Memory B cell (primary cell): Measurements from ENCODE around the gene MRPL43.
A peak's percentile ranks its signal among the peaks of the same experiment; 100 is the strongest.

Experiments used
- ATAC-seq: fragments of 150-1000 bp; cut with Tn5 transposase; 2 replicates; pipeline ENCODE4 v1.10.0; 2021; ENCODE audit warnings: low read depth, mild to moderate bottlenecking, moderate library complexity
- DNase-seq, 2 donors: peaks; one replicate each; pipeline ENCODE4 v3.0.0; 2022; ENCODE audit warnings: low spot score in 2 of 2
- H3K27ac Mint-ChIP-seq: one replicate; pipeline ENCODE4 v1.8.0; 2022; ENCODE audit warnings: mild to moderate bottlenecking, moderate library complexity, mixed read lengths
- H3K27me3 Mint-ChIP-seq: one replicate; pipeline ENCODE4 v1.8.0; 2022; ENCODE audit warnings: mixed read lengths
- H3K36me3 Mint-ChIP-seq: one replicate; pipeline ENCODE4 v1.8.0; 2022; ENCODE audit warnings: mild to moderate bottlenecking, mixed read lengths
- H3K4me1 Mint-ChIP-seq: one replicate; pipeline ENCODE4 v1.8.0; 2022; ENCODE audit warnings: mixed read lengths
- H3K4me3 Mint-ChIP-seq: one replicate; pipeline ENCODE4 v1.8.0; 2022; ENCODE audit warnings: mild to moderate bottlenecking, moderate library complexity, mixed read lengths
- H3K9me3 Mint-ChIP-seq: one replicate; pipeline ENCODE4 v1.8.0; 2022; ENCODE audit warnings: mixed read lengths

Gene MRPL43

DNA sequence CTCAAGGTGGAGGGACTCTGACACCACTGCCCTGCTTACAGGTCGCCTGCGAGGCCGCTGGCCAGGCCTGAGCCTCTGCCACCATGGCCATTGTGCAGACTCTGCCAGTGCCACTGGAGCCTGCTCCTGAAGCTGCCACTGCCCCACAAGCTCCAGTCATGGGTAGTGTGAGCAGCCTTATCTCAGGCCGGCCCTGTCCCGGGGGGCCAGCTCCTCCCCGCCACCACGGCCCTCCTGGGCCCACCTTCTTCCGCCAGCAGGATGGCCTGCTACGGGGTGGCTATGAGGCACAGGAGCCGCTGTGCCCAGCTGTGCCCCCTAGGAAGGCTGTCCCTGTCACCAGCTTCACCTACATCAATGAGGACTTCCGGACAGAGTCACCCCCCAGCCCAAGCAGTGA is 15.2 kb upstream of the MRPL43 start:
- Mint-ChIP-seq H3K27me3 (no peaks in the 10 kb centered on the region), H3K4me3 (no peak overlapping the region), H3K4me1 (peaks cover 14% of the 10 kb centered on the region), H3K36me3 (peaks cover 4% of the 10 kb centered on the region), H3K9me3 (no peaks in the 10 kb centered on the region), H3K27ac (no peak overlapping the region)
- DNase-seq, result no peak
- ATAC-seq, result no peak

DNA sequence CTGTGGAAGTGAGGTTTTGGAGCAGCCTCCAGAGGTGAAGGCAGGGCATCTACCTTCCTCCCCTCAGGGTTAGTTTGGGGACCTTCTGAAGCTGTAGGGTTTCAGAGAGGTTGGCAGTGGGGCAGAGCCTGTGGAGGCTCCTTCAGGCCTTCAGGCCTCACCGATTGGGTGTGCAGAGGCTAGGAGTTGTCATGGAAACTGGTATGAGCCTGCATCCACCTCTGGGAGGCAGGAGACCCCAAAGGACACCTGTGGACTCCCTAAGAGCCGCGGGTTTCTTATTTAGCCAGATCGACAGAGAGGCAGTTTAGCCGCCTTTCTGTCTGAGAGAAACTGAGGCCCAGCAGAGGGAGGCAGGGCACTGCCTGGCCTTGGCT is 14.3 kb upstream of the MRPL43 start:
- H3K4me1 Mint-ChIP-seq, result peaks cover 14% of the 10 kb centered on the region
- H3K36me3 Mint-ChIP-seq, result peaks cover 4% of the 10 kb centered on the region
- no peaks in the 10 kb centered on the region for H3K27me3 Mint-ChIP-seq
- no peaks in the 10 kb centered on the region for H3K9me3 Mint-ChIP-seq
- DNase-seq (no peak), ATAC-seq (no peak)
- H3K4me3 Mint-ChIP-seq, result no peak overlapping the region
- no peak overlapping the region for H3K27ac Mint-ChIP-seq

GRCh38 chr10:101000915-101001658 is 13.8 kb upstream of the MRPL43 start:
- H3K4me3 Mint-ChIP-seq, result peak overlapping the region; percentile 75
- peak overlapping the region; percentile 14 for H3K27ac Mint-ChIP-seq
- H3K9me3 Mint-ChIP-seq, result no peaks in the 10 kb centered on the region
- ATAC-seq (no peak), DNase-seq (no peak)
- H3K4me1 Mint-ChIP-seq, result peaks cover 19% of the 10 kb centered on the region
- H3K27me3 Mint-ChIP-seq, result no peaks in the 10 kb centered on the region
- H3K36me3 Mint-ChIP-seq, result peaks cover 4% of the 10 kb centered on the region

DNA sequence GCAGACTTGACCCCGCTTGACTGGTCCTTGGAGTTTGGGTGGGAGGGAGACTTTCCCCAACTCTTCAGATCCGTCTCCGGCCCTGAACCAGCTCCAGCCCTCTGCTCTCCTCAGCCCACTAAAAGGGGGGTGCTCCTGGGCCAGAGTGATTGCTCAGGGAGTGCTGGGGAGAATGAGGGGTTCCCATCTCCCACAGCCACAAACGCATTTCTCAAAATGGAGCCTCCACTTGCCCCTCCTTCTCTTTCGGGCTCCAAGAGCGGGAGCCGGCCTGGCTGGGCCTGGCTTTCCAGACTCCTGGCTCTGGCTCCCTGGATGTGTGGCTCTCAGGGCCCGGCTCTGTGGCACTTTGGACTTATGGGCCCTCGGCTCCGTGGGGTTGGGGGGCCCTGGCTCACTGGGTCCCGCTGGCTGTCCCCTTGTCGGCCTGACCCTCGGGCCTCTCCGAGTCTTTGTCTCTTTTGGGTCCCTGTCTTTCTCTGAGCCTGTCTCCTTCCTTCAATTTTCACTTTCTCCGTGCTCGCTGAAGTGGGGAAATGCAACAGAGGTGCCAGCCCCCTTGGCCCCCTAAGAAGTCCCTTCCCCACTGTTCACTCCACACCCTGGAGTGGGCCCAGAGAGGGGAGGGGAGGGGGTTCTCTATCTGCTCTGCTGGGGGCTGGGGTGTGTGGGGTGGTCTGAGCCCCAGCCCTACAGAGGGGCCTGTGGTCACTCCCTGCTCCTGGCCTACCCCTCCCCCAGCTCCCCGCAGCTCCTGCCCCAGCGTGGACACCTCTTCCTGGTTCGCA is 13.0 kb upstream of the MRPL43 start:
- peak overlapping the region; percentile 14 for H3K27ac Mint-ChIP-seq

DNA sequence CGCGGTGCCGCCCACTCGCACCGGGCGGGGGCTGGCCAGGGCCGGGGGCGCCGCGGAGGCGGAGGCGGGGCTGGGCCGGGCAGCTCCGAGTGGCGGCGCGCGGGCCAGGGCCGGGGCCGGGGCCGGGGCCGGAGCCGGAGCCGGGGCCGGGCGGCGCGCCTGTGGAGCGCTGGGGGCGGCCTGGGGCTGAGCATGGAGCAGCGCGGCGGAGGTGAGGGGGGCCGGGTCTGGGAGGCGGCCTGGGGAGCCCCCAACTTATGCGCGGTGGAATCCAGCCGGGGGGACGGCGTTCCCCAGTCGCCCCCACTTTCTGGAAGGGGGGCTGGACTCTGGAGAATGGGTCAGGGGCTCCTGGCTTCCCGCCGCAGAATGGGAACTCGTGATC is 12.4 kb upstream of the MRPL43 start, which contains the start of gene LZTS2:
TSS of gene LZTS2 (plus strand) at position 67 of the 385 bp plus-strand sequence. CDS start 2,731 bp downstream, outside the sequence.
- peaks cover 5% of the 10 kb centered on the region for H3K36me3 Mint-ChIP-seq
- no peaks in the 10 kb centered on the region for H3K27me3 Mint-ChIP-seq
- H3K9me3 Mint-ChIP-seq, result no peaks in the 10 kb centered on the region
- peak within 1 kb of the TSS; percentile 87 for H3K27ac Mint-ChIP-seq
- peaks cover 20% of the 10 kb centered on the region for H3K4me1 Mint-ChIP-seq
- no peak for DNase-seq
- peak within 1 kb of the TSS; percentile 91 for H3K4me3 Mint-ChIP-seq
- no peak for ATAC-seq

More for the DNA sequence above, 13.0 kb upstream of the MRPL43 start:
- Mint-ChIP-seq H3K27me3 (no peaks in the 10 kb centered on the region), H3K9me3 (no peaks in the 10 kb centered on the region), H3K36me3 (peaks cover 4% of the 10 kb centered on the region), H3K4me3 (peak overlapping the region; percentile 75), H3K4me1 (peaks cover 19% of the 10 kb centered on the region)
- DNase-seq, result no peak
- no peak for ATAC-seq

DNA sequence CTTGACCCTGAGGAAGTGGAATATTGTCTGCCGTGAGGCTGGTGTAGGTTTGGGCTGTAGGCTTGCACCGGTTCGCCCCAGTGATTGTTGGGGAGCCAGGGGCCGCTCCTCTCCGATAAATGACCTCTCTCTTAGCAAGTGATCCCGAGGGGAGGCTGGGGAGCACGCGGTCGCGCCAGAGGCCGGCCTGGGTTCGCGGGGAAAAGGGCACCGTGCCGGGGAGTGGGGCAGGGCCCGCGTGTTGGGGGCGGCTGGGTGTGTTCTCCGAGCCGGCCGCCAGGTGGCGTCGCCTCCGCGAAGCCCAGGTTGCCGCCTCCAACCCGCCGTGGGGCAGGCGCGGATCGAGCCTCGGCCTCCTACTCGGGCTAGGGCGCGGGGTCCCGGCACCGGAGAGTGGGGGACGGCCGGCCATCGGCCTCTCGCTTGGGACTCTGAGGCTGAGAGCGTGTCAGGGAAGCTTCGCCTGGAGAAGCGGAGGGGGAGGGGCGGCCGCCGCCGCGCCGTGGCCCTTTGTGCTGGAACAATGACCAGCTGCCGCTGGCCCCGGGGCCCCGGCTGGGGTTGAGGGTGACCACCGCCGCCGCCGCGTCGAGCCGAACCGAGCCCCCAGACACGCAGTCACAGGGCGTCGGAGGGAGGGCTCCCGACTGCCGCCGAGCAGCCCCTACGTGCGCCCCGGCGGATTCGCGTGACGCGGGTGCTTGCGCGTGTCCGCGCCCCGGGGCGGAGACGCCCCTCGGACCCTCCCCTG is 11.9 kb upstream of the MRPL43 start:
- peak overlapping the region; percentile 87 for H3K27ac Mint-ChIP-seq
- peak overlapping the region; percentile 91 for H3K4me3 Mint-ChIP-seq
- peaks cover 23% of the 10 kb centered on the region for H3K4me1 Mint-ChIP-seq
- H3K27me3 Mint-ChIP-seq, result no peaks in the 10 kb centered on the region
- no peaks in the 10 kb centered on the region for H3K9me3 Mint-ChIP-seq
- DNase-seq (peak; percentile 83 to 90), ATAC-seq (peak; percentile 70)
- peaks cover 8% of the 10 kb centered on the region for H3K36me3 Mint-ChIP-seq

DNA sequence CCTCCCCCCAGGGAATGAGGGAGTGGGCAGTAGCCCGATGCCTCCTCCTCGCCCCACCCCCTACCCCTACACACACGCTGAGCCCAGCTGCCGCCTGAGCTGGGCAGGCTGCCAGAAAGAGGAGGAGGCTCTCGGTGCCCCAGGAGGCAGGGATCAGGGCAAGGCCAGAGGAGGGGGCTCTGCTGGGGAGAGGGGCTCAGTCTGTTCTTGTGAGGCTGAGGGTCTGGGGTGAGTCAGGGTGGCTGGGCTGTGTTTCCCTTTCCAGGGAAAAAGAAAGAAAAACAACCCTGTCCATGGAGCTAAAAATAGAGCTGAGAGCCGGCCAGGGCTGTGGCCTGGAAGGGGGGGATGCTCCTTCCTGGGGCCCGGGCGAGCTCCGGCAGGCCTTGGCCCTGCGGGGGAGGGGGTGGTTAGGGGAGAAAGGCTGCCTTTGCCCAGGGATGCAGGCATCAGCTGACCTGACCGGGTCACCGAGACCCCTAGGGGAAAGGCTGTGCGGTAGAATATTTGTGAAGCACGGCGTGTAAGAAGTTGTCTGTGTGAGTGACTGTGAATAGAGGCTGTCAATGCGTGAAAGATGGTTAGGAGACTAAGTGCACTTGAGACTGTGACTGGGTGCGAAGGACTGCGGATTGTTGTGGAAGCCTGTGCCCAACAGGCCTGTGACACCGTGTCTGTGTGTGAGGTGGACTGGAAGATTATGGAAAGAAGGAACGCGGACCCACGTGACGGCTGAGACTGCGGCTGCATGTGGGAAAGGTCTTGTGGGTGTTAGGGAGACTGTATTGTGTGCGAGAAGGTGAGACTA is 11.1 kb upstream of the MRPL43 start:
- Mint-ChIP-seq H3K27ac (peak overlapping the region; percentile 87), H3K9me3 (no peaks in the 10 kb centered on the region), H3K4me1 (peaks cover 23% of the 10 kb centered on the region), H3K27me3 (no peaks in the 10 kb centered on the region), H3K4me3 (peak overlapping the region; percentile 91), H3K36me3 (peaks cover 6% of the 10 kb centered on the region)
- peak; percentile 27 for ATAC-seq
- DNase-seq, result peak; percentile 45 to 69

DNA sequence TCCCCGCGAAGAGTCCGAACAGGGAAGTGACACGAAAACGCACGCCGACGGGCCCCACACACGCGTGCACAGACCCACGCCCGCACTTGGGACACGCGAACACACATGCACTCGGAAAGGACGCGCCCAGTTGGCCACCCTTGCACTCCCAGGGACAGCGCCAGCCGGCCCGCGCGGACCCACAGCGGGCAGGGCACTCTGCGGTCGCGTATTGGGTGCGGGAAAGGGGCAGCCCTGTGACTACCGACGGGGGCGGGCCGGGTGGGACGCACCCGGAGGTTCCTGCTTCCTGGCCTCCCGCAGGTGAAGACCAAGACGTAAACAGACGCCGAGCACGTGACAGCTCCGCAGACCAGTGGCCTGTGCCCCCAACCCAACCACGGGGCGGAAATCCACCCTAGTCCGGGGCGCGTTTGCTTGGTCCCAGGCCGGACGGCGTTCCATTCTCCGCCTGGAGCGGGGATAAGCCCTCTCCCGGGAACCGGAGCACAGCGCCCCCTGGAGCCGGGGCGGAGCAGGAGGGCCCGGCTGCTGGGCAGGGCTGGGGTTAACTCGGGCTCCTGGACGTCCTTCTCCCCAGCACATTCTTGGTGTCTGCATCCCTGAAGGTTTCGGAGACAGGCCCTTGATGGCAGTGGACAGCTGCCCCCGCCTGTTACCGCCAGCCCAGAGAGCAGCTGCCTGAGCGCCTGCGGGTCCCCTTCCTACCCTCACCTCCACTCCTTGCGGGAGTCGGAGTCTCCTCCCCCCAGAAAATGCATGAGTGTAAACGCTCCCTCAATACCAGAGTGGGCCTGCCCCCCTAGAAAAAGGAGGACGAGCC is 10.3 kb upstream of the MRPL43 start:
- Mint-ChIP-seq H3K27me3 (no peaks in the 10 kb centered on the region), H3K9me3 (no peaks in the 10 kb centered on the region), H3K4me1 (peaks cover 23% of the 10 kb centered on the region), H3K36me3 (peaks cover 10% of the 10 kb centered on the region), H3K27ac (peak overlapping the region; percentile 87), H3K4me3 (peak overlapping the region; percentile 91)
- DNase-seq (peak; percentile 65 to 85), ATAC-seq (peak; percentile 40)

- ATAC-seq (peak; percentile 9), DNase-seq (peak; percentile 25 to 52)
- Mint-ChIP-seq H3K4me1 (peaks cover 23% of the 10 kb centered on the region), H3K27ac (peak overlapping the region; percentile 88), H3K36me3 (peaks cover 10% of the 10 kb centered on the region), H3K9me3 (no peaks in the 10 kb centered on the region), H3K27me3 (no peaks in the 10 kb centered on the region), H3K4me3 (peak overlapping the region; percentile 91)
Measured at GRCh38 chr10:100996678-100997359, 9.5 kb upstream of the MRPL43 start.

DNA sequence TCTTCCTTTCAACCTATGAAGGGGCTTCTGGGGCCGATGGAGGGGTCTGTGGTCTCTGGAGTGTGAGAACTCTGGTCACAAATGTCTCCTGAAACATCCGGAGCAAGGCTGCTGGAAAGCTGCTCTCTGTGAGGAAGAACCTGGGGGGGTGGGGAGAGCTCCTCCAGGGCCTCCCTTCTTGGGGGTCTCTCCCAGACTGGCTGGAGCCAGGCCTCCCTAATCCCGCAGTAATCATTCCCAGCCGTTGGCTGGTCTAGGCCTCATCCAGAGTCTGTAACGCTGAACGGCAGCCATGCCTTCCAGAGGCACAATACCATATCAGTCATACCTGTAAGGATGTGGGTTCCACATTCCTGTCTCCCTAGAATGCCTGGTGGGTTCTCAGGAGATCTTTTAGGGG is 7.9 kb upstream of the MRPL43 start:
- peaks cover 19% of the 10 kb centered on the region for H3K36me3 Mint-ChIP-seq
- H3K4me3 Mint-ChIP-seq, result no peak overlapping the region
- no peak for DNase-seq
- H3K9me3 Mint-ChIP-seq, result no peaks in the 10 kb centered on the region
- no peak for ATAC-seq
- H3K4me1 Mint-ChIP-seq, result peaks cover 24% of the 10 kb centered on the region
- H3K27ac Mint-ChIP-seq, result no peak overlapping the region
- H3K27me3 Mint-ChIP-seq, result no peaks in the 10 kb centered on the region

- Mint-ChIP-seq H3K27me3 (no peaks in the 10 kb centered on the region), H3K36me3 (peaks cover 19% of the 10 kb centered on the region), H3K4me1 (peaks cover 24% of the 10 kb centered on the region), H3K4me3 (no peak overlapping the region), H3K27ac (no peak overlapping the region), H3K9me3 (no peaks in the 10 kb centered on the region)
- no peak for DNase-seq
- no peak for ATAC-seq
Measured at GRCh38 chr10:100993986-100994708, 6.8 kb upstream of the MRPL43 start.

DNA sequence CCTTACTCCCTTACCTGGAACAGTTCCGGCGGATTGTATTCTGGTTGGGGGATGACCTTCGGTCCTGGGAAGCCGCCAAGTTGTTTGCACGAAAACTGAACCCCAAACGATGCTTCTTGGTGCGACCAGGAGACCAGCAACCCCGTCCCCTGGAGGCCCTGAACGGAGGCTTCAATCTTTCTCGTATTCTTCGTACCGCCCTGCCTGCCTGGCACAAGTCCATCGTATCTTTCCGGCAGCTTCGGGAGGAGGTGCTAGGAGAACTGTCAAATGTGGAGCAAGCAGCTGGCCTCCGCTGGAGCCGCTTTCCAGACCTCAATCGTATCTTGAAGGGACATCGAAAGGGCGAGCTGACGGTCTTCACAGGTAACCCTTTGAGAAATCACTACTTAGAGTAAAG is 1.8 kb upstream of the MRPL43 start:
- no peaks in the 10 kb centered on the region for H3K27me3 Mint-ChIP-seq
- H3K9me3 Mint-ChIP-seq, result no peaks in the 10 kb centered on the region
- no peak overlapping the region for H3K27ac Mint-ChIP-seq
- H3K4me3 Mint-ChIP-seq, result no peak overlapping the region
- ATAC-seq (no peak), DNase-seq (no peak)
- H3K36me3 Mint-ChIP-seq, result peaks cover 22% of the 10 kb centered on the region
- peaks cover 19% of the 10 kb centered on the region for H3K4me1 Mint-ChIP-seq
